Karpas-422 (cell line): ENCODE data around the gene TPD52L2. TPM values are rescaled to one million over a fixed set of nuclear protein-coding genes. Genes with fewer than 3 reads are reported as not detected.

Source experiments
- DNase-seq: peaks from one replicate; pipeline ENCODE4 v3.0.0-alpha.2; 2015
- H2AFZ ChIP-seq: fragments of 200-600 bp; sonication (generic); 2 replicates; pipeline ENCODE4 v1.6.1; 2014; ENCODE audit warnings: antibody characterized with exemption, low read length, mixed read lengths
- H3K27ac ChIP-seq: fragments of 200-600 bp; sonication (generic); 2 replicates; pipeline ENCODE4 v1.5.1; 2014; ENCODE audit warnings: mild to moderate bottlenecking, low read length, moderate library complexity
- H3K27me3 ChIP-seq: fragments of 200-600 bp; sonication (generic); 2 replicates; pipeline ENCODE4 v1.6.1; 2014; ENCODE audit warnings: low read length, mixed read lengths
- H3K36me3 ChIP-seq: fragments of 200-600 bp; sonication (generic); 2 replicates; pipeline ENCODE4 v1.6.1; 2014; ENCODE audit warnings: low read length, mixed read lengths; ENCODE audit not compliant: insufficient read depth
- H3K4me1 ChIP-seq: fragments of 200-600 bp; sonication (generic); 2 replicates; pipeline ENCODE4 v1.6.1; 2014; ENCODE audit warnings: mild to moderate bottlenecking, low read length, mixed read lengths
- H3K4me2 ChIP-seq: fragments of 200-600 bp; sonication (generic); 2 replicates; pipeline ENCODE4 v1.6.1; 2014; ENCODE audit warnings: low read length, low read depth, mild to moderate bottlenecking; ENCODE audit not compliant: poor library complexity, severe bottlenecking
- H3K4me3 ChIP-seq: fragments of 200-600 bp; sonication (generic); 2 replicates; pipeline ENCODE4 v1.5.1; 2014; ENCODE audit warnings: mild to moderate bottlenecking, antibody characterized with exemption, low read length, mixed read lengths
- H3K79me2 ChIP-seq: fragments of 200-600 bp; sonication (generic); 2 replicates; pipeline ENCODE4 v1.6.1; 2014; ENCODE audit warnings: mild to moderate bottlenecking, low read length, mixed read lengths
- H3K9ac ChIP-seq: fragments of 200-600 bp; sonication (generic); 2 replicates; pipeline ENCODE4 v1.6.0; 2014; ENCODE audit warnings: low read length
- H3K9me2 ChIP-seq: fragments of 200-600 bp; sonication (generic), shearing (Covaris generic); replicated peaks from 2 replicates; pipeline ENCODE4 v1.6.0; 2014; ENCODE audit warnings: mild to moderate bottlenecking, low read length, moderate library complexity; ENCODE audit not compliant: insufficient read depth
- H3K9me3 ChIP-seq: fragments of 300-700, 200-600 bp; sonication (generic); 2 replicates; pipeline ENCODE4 v1.6.1; 2014; ENCODE audit warnings: low read length, mixed read lengths
- H4K20me1 ChIP-seq: fragments of 200-600 bp; sonication (generic); 2 replicates; pipeline ENCODE4 v1.6.1; 2014; ENCODE audit warnings: mild to moderate bottlenecking, antibody characterized with exemption, low read length, low read depth; ENCODE audit not compliant: insufficient read depth
- total RNA-seq: library from RNA; depleted of rRNA; stranded (reverse); fragments of >200 nt; shearing (Covaris generic); gene quantifications from 2 replicates; pipeline ENCODE4 v1.2.3, GENCODE V29; 2014; ENCODE audit warnings: low replicate concordance

TPD52L2 gene
- total RNA-seq, 1 experiment from 2014 or later, result 25.9 TPM

- H3K9ac ChIP-seq, result no peak overlapping the region
- peaks cover 20% of the 10 kb centered on the region for H3K79me2 ChIP-seq
- H2AFZ ChIP-seq, result no peak overlapping the region
- no peaks in the 10 kb centered on the region for H3K9me3 ChIP-seq
- H4K20me1 ChIP-seq, result peaks cover 13% of the 10 kb centered on the region; the same call in 1 of the 2 replicates
- H3K4me1 ChIP-seq, result peaks cover 17% of the 10 kb centered on the region
- no peak for DNase-seq
- H3K36me3 ChIP-seq, result peaks cover 4% of the 10 kb centered on the region
- no peak overlapping the region for H3K27ac ChIP-seq
- no peak overlapping the region for H3K4me3 ChIP-seq
- no peaks in the 10 kb centered on the region for H3K9me2 ChIP-seq
- no peaks in the 10 kb centered on the region for H3K27me3 ChIP-seq
- H3K4me2 ChIP-seq, result no peak overlapping the region
These were observed 27.3 kb downstream of the TPD52L2 start for GRCh38 chr20:63892402-63892801.

GRCh38 chr20:63893999-63894357 is 28.9 kb downstream of the TPD52L2 start:
- H3K4me1 ChIP-seq, result peaks cover 26% of the 10 kb centered on the region
- no peaks in the 10 kb centered on the region for H3K9me3 ChIP-seq
- H4K20me1 ChIP-seq, result peaks cover 24% of the 10 kb centered on the region; the same call in 1 of the 2 replicates
- H3K79me2 ChIP-seq, result peaks cover 36% of the 10 kb centered on the region
- DNase-seq, result no peak
- H3K4me3 ChIP-seq, result no peak overlapping the region
- no peaks in the 10 kb centered on the region for H3K27me3 ChIP-seq
- H3K9me2 ChIP-seq, result no peaks in the 10 kb centered on the region
- peaks cover 4% of the 10 kb centered on the region for H3K36me3 ChIP-seq
- H2AFZ ChIP-seq, result no peak overlapping the region
- H3K4me2 ChIP-seq, result no peak overlapping the region
- no peak overlapping the region for H3K27ac ChIP-seq
- H3K9ac ChIP-seq, result no peak overlapping the region

- peak within 1 kb of the TSS; percentile 86 for H3K4me2 ChIP-seq
- H3K4me3 ChIP-seq, result peak within 1 kb of the TSS; percentile 69
- no peak within 1 kb of the TSS for H2AFZ ChIP-seq
- H3K27ac ChIP-seq, result peak within 1 kb of the TSS; percentile 71
- no peaks in the 10 kb centered on the region for H3K27me3 ChIP-seq
- peaks cover 31% of the 10 kb centered on the region for H3K4me1 ChIP-seq
- peaks cover 42% of the 10 kb centered on the region for H3K79me2 ChIP-seq
- no peaks in the 10 kb centered on the region for H3K9me3 ChIP-seq
- peaks cover 26% of the 10 kb centered on the region; the same call in 1 of the 2 replicates for H4K20me1 ChIP-seq
- H3K36me3 ChIP-seq, result peaks cover 1% of the 10 kb centered on the region
- peak; percentile 98 for DNase-seq
- H3K9me2 ChIP-seq, result no peaks in the 10 kb centered on the region
- H3K9ac ChIP-seq, result peak within 1 kb of the TSS; percentile 73
These were observed 29.5 kb downstream of the TPD52L2 start, which contains the start of gene DNAJC5 for GRCh38 chr20:63894358-63895201. Gene DNAJC5, plus strand, starts transcription at chr20:63895126. Its CDS starts 33,220 bp downstream, at chr20:63928346.

- Histone ChIP-seq H3K79me2 (peaks cover 50% of the 10 kb centered on the region), H3K4me3 (peak overlapping the region; percentile 69), H3K4me1 (peaks cover 34% of the 10 kb centered on the region), H3K36me3 (no peaks in the 10 kb centered on the region; the same call in none of the 2 replicates), H3K27me3 (no peaks in the 10 kb centered on the region), H3K4me2 (peak overlapping the region; percentile 86), H3K9ac (peak overlapping the region; percentile 73), H3K9me3 (no peaks in the 10 kb centered on the region), H2AFZ (no peak overlapping the region), H3K27ac (peak overlapping the region; percentile 71), H4K20me1 (peaks cover 26% of the 10 kb centered on the region; the same call in 1 of the 2 replicates), H3K9me2 (no peaks in the 10 kb centered on the region)
- DNase-seq, result peak; percentile 53
These were observed 30.3 kb downstream of the TPD52L2 start for GRCh38 chr20:63895202-63895951.

- Histone ChIP-seq H3K9me3 (no peaks in the 10 kb centered on the region), H3K9ac (peak overlapping the region; percentile 73), H3K4me3 (peak overlapping the region; percentile 69), H3K9me2 (no peaks in the 10 kb centered on the region), H3K27ac (peak overlapping the region; percentile 71), H3K79me2 (peaks cover 55% of the 10 kb centered on the region), H3K27me3 (no peaks in the 10 kb centered on the region), H3K4me1 (peaks cover 34% of the 10 kb centered on the region), H3K4me2 (peak overlapping the region; percentile 86), H2AFZ (no peak overlapping the region), H3K36me3 (no peaks in the 10 kb centered on the region), H4K20me1 (peaks cover 31% of the 10 kb centered on the region; the same call in 1 of the 2 replicates)
- DNase-seq, result no peak
These were observed 30.8 kb downstream of the TPD52L2 start for GRCh38 chr20:63895952-63896263.

- Histone ChIP-seq H3K9ac (peak overlapping the region; percentile 73), H3K27me3 (no peaks in the 10 kb centered on the region), H3K9me2 (no peaks in the 10 kb centered on the region), H3K36me3 (no peaks in the 10 kb centered on the region), H3K27ac (peak overlapping the region; percentile 71), H3K4me1 (peaks cover 34% of the 10 kb centered on the region), H4K20me1 (peaks cover 31% of the 10 kb centered on the region; the same call in 1 of the 2 replicates), H3K4me2 (peak overlapping the region; percentile 86), H3K9me3 (no peaks in the 10 kb centered on the region), H3K4me3 (peak overlapping the region; percentile 69), H2AFZ (no peak overlapping the region), H3K79me2 (peaks cover 61% of the 10 kb centered on the region)
- peak; percentile 85 for DNase-seq
These were observed 31.4 kb downstream of the TPD52L2 start for GRCh38 chr20:63896264-63897105.

- no peak overlapping the region for H3K9ac ChIP-seq
- no peaks in the 10 kb centered on the region for H3K27me3 ChIP-seq
- H3K4me1 ChIP-seq, result peaks cover 34% of the 10 kb centered on the region
- H3K27ac ChIP-seq, result no peak overlapping the region
- H3K4me2 ChIP-seq, result no peak overlapping the region
- no peaks in the 10 kb centered on the region for H3K36me3 ChIP-seq
- DNase-seq, result no peak
- peaks cover 31% of the 10 kb centered on the region; the same call in 1 of the 2 replicates for H4K20me1 ChIP-seq
- H3K4me3 ChIP-seq, result no peak overlapping the region
- no peaks in the 10 kb centered on the region for H3K9me2 ChIP-seq
- H3K79me2 ChIP-seq, result peaks cover 70% of the 10 kb centered on the region
- H2AFZ ChIP-seq, result no peak overlapping the region
- H3K9me3 ChIP-seq, result no peaks in the 10 kb centered on the region
These were observed 33.0 kb downstream of the TPD52L2 start for GRCh38 chr20:63897978-63898561.
